GM12875 (cell line): ENCODE measurements around the gene PSMD7.

Experiments
- H3K4me3 ChIP-seq: one replicate; pipeline ENCODE4 v1.5.1; 2011; ENCODE audit warnings: low read depth, low read length, control low read depth
- CTCF ChIP-seq: IDR thresholded peaks from 2 replicates; pipeline ENCODE4 v1.5.1; 2011; ENCODE audit warnings: low read depth, mild to moderate bottlenecking, control low read depth, inconsistent platforms, low read length, moderate library complexity, borderline replicate concordance; ENCODE audit not compliant: insufficient read depth

The PSMD7 gene

GRCh38 chr16:74296432-74297144 lies at the start of gene PSMD7:
Gene PSMD7 (plus strand): TSS chr16:74296814. CDS start chr16:74296915, 101 bp downstream.
- no peak for TF ChIP-seq CTCF
- H3K4me3 ChIP-seq, result peak within 1 kb of the TSS; percentile 77

GRCh38 chr16:74249254-74249653 lies 47.4 kb upstream of the PSMD7 start:
- TF ChIP-seq CTCF, result no peak
- no peak overlapping the region for H3K4me3 ChIP-seq

- no peak for TF ChIP-seq CTCF
- H3K4me3 ChIP-seq, result no peak overlapping the region
Observed at GRCh38 chr16:74249846-74250245, 46.8 kb upstream of the PSMD7 start.

- TF ChIP-seq CTCF, result no peak
- no peak overlapping the region for H3K4me3 ChIP-seq
Observed at GRCh38 chr16:74252329-74252728, 44.3 kb upstream of the PSMD7 start.

- TF ChIP-seq CTCF, result no peak
- H3K4me3 ChIP-seq, result no peak overlapping the region
Observed at GRCh38 chr16:74253161-74253938, 43.3 kb upstream of the PSMD7 start.

GRCh38 chr16:74257061-74257460 lies 39.6 kb upstream of the PSMD7 start:
- no peak overlapping the region for H3K4me3 ChIP-seq
- TF ChIP-seq CTCF, result no peak

- no peak overlapping the region for H3K4me3 ChIP-seq
- TF ChIP-seq CTCF, result no peak
Observed at GRCh38 chr16:74261068-74261467, 35.5 kb upstream of the PSMD7 start.
